WTC11 (cell line): ENCODE results near the gene LPP. TPM values are rescaled to one million over a fixed set of nuclear protein-coding genes. Genes with fewer than 3 reads are reported as not detected.

Source experiments
- ATAC-seq: fragments of 200-7000 bp; cut with Tn5 transposase; 2 replicates; pipeline ENCODE4 v1.10.0; 2021; ENCODE audit warnings: mild to moderate bottlenecking, moderate library complexity
- CTCF ChIA-PET: fragments of 300-600 bp; sonication (Branson Sonifier 250); formaldehyde crosslinking; loops from one replicate; lab custom pipeline; 2021; ENCODE audit warnings: antibody characterized with exemption; lab: Charles Lee
- POLR2A ChIA-PET: fragments of 350-600 bp; sonication (Branson Sonifier 250); formaldehyde crosslinking; loops from one replicate; lab custom pipeline; 2021; ENCODE audit warnings: antibody characterized with exemption; lab: Charles Lee
- DNase-seq: peaks from one replicate; pipeline ENCODE4 v3.0.0; 2021; ENCODE audit warnings: low spot score
- H3K27ac Mint-ChIP-seq: 2 replicates; pipeline ENCODE4 v1.8.0; 2021; ENCODE audit warnings: mixed read lengths
- H3K27me3 Mint-ChIP-seq: 2 replicates; pipeline ENCODE4 v1.8.0; 2021; ENCODE audit warnings: low read depth, mild to moderate bottlenecking, moderate library complexity, mixed read lengths
- H3K36me3 Mint-ChIP-seq: 2 replicates; pipeline ENCODE4 v1.8.0; 2021; ENCODE audit warnings: mixed read lengths
- H3K4me1 Mint-ChIP-seq: 2 replicates; pipeline ENCODE4 v1.8.0; 2022; ENCODE audit warnings: mixed read lengths
- H3K4me3 Mint-ChIP-seq: 2 replicates; pipeline ENCODE4 v1.8.0; 2021; ENCODE audit warnings: mild to moderate bottlenecking, moderate library complexity, mixed read lengths
- H3K9me3 Mint-ChIP-seq: 2 replicates; pipeline ENCODE4 v1.8.0; 2021; ENCODE audit warnings: mixed read lengths
- AFF4 ChIP-seq: sonication (generic); formaldehyde crosslinking; IDR thresholded peaks from 2 replicates; pipeline ENCODE4 v1.8.1; 2023; ENCODE audit warnings: mild to moderate bottlenecking, missing genetic modification reagents, borderline replicate concordance
- ARID4B ChIP-seq: sonication (generic); formaldehyde crosslinking; IDR thresholded peaks from 2 replicates; pipeline ENCODE4 v1.8.0; 2023; ENCODE audit warnings: missing genetic modification reagents, mild to moderate bottlenecking, borderline replicate concordance
- CBFB ChIP-seq: sonication (generic); formaldehyde crosslinking; IDR thresholded peaks from 2 replicates; pipeline ENCODE4 v1.8.1; 2022; ENCODE audit warnings: mild to moderate bottlenecking, low read depth, missing genetic modification reagents
- CREB1 ChIP-seq: sonication (generic); formaldehyde crosslinking; IDR thresholded peaks from 2 replicates; pipeline ENCODE4 v1.8.0; 2023; ENCODE audit warnings: mild to moderate bottlenecking, missing genetic modification reagents
- CREM ChIP-seq: sonication (generic); formaldehyde crosslinking; IDR thresholded peaks from 2 replicates; pipeline ENCODE4 v1.8.1; 2022; ENCODE audit warnings: mild to moderate bottlenecking, missing genetic modification reagents, moderate library complexity
- E2F4 ChIP-seq: sonication (generic); formaldehyde crosslinking; IDR thresholded peaks from 2 replicates; pipeline ENCODE4 v1.8.1; 2022; ENCODE audit warnings: low read depth, mild to moderate bottlenecking, moderate library complexity, missing genetic modification reagents, borderline replicate concordance
- EMX1 ChIP-seq: fragments of 250-450 bp; sonication (Bioruptor Pico); IDR thresholded peaks from 2 replicates; pipeline ENCODE4 v1.8.0; 2021; ENCODE audit warnings: mild to moderate bottlenecking
- ETV6 ChIP-seq: sonication (generic); formaldehyde crosslinking; IDR thresholded peaks from 2 replicates; pipeline ENCODE4 v1.8.1; 2022; ENCODE audit warnings: mild to moderate bottlenecking, missing genetic modification reagents
- GTF2I ChIP-seq: fragments of 250-450 bp; sonication (Bioruptor Pico); conservative IDR thresholded peaks from 2 replicates; pipeline ENCODE4 v1.4.0; 2021; ENCODE audit warnings: mild to moderate bottlenecking
- JUN ChIP-seq: sonication (generic); formaldehyde crosslinking; IDR thresholded peaks from 2 replicates; pipeline ENCODE4 v1.8.0; 2023; ENCODE audit warnings: mild to moderate bottlenecking, missing genetic modification reagents
- MYBL2 ChIP-seq: sonication (generic); formaldehyde crosslinking; IDR thresholded peaks from 2 replicates; pipeline ENCODE4 v1.8.1; 2023; ENCODE audit warnings: mild to moderate bottlenecking, moderate library complexity, missing genetic modification reagents
- NR2C2 ChIP-seq: sonication (generic); formaldehyde crosslinking; IDR thresholded peaks from 2 replicates; pipeline ENCODE4 v1.8.0; 2022; ENCODE audit warnings: mild to moderate bottlenecking, missing genetic modification reagents
- NR3C1 ChIP-seq: sonication (generic); formaldehyde crosslinking; conservative IDR thresholded peaks from 2 replicates; pipeline ENCODE4 v1.8.1; 2023; ENCODE audit warnings: low read depth, mild to moderate bottlenecking, missing genetic modification reagents
- OVOL2 ChIP-seq: fragments of 250-450 bp; sonication (Bioruptor Pico); IDR thresholded peaks from 2 replicates; pipeline ENCODE4 v1.9.0; 2021; ENCODE audit warnings: mild to moderate bottlenecking, borderline replicate concordance
- RELA ChIP-seq: sonication (generic); formaldehyde crosslinking; IDR thresholded peaks from 2 replicates; pipeline ENCODE4 v1.8.1; 2022; ENCODE audit warnings: missing genetic modification reagents, mild to moderate bottlenecking, borderline replicate concordance
- SP1 ChIP-seq: sonication (generic); formaldehyde crosslinking; conservative IDR thresholded peaks from 2 replicates; pipeline ENCODE4 v1.8.1; 2022; ENCODE audit warnings: missing genetic modification reagents
- USF1 ChIP-seq: sonication (generic); formaldehyde crosslinking; IDR thresholded peaks from 2 replicates; pipeline ENCODE4 v1.8.0; 2022; ENCODE audit warnings: mild to moderate bottlenecking, missing genetic modification reagents
- USF2 ChIP-seq: sonication (generic); formaldehyde crosslinking; IDR thresholded peaks from 2 replicates; pipeline ENCODE4 v1.8.1; 2023; ENCODE audit warnings: mild to moderate bottlenecking, missing genetic modification reagents, moderate library complexity
- ZBTB21 ChIP-seq: sonication (generic); formaldehyde crosslinking; IDR thresholded peaks from 2 replicates; pipeline ENCODE4 v1.8.1; 2023; ENCODE audit warnings: mild to moderate bottlenecking, missing genetic modification reagents, borderline replicate concordance
- ZBTB43 ChIP-seq: sonication (generic); formaldehyde crosslinking; IDR thresholded peaks from 2 replicates; pipeline ENCODE4 v1.8.1; 2023; ENCODE audit warnings: mild to moderate bottlenecking, missing genetic modification reagents
- ZNF121 ChIP-seq: sonication (generic); formaldehyde crosslinking; IDR thresholded peaks from 2 replicates; pipeline ENCODE4 v1.8.0; 2023; ENCODE audit warnings: missing genetic modification reagents
- ZNF416 ChIP-seq: fragments of 250-450 bp; sonication (Bioruptor Pico); IDR thresholded peaks from 2 replicates; pipeline ENCODE4 v1.9.0; 2021; ENCODE audit warnings: mild to moderate bottlenecking, inconsistent platforms
- total RNA-seq: library from RNA; stranded (reverse); gene quantifications from 3 replicates; pipeline ENCODE4 v1.2.3, GENCODE V29; 2021

The LPP gene
- total RNA-seq, 1 experiment from 2014 or later = 49.6 TPM

DNA sequence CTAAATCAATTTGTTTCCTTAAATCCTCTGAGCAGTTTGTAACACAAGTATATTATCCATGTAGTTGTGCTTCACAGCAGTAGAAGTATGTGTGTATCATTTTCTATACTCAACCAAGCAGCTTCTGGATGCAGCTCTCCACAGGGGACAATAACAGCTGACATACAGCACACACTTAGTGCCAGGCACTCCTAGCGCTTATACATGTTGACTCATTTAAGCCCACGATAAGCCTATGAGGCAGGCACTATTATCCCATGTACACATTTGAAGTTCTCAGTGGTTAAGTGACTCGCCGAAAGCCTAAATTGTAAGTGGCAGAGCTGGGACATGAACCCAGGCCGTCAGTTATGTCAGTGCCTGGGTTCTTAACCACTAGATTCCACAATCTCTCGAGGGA lies 20.3 kb upstream of the LPP start:
- DNase-seq (no peak), ATAC-seq (no peak)
- H3K27me3 Mint-ChIP-seq = no peaks in the 10 kb centered on the region
- H3K36me3 Mint-ChIP-seq = no peaks in the 10 kb centered on the region
- H3K4me3 Mint-ChIP-seq = no peak overlapping the region
- ChIA-PET POLR2A (no interaction called here), CTCF (no interaction called here)
- H3K27ac Mint-ChIP-seq = no peak overlapping the region
- peaks cover 10% of the 10 kb centered on the region for H3K4me1 Mint-ChIP-seq
- H3K9me3 Mint-ChIP-seq = peaks cover 8% of the 10 kb centered on the region
- TF ChIP-seq NR2C2 (CRISPR knock-in tag) = no peak

DNA sequence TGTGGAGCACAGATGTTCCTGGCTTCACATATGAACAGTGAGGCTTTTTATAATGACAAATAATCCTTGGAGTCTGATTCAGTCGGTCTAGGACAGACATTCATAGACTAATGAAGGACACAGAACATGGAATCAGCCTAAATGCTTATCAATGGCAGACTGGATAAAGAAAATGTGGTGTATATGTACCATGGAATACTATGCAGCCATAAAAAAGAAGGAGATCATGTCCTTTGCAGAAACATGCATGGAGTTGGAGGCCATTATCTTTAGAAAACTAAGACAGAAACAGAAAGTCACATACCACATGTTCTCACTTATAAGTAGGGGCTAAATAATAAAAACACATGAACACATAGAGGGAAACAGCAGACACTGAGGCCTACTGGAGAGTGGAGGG lies 19.9 kb upstream of the LPP start:
- no peak for DNase-seq
- Mint-ChIP-seq H3K36me3 (no peaks in the 10 kb centered on the region), H3K4me1 (peaks cover 11% of the 10 kb centered on the region), H3K27me3 (no peaks in the 10 kb centered on the region), H3K27ac (no peak overlapping the region), H3K9me3 (peaks cover 8% of the 10 kb centered on the region), H3K4me3 (no peak overlapping the region)
- no peak for ATAC-seq
- no peak for TF ChIP-seq ETV6 (CRISPR knock-in tag)
- no peak for TF ChIP-seq USF2 (CRISPR knock-in tag)
- TF ChIP-seq USF1 (CRISPR knock-in tag) = no peak
- TF ChIP-seq CBFB (CRISPR knock-in tag) = no peak
- TF ChIP-seq NR3C1 (CRISPR knock-in tag) = no peak
- TF ChIP-seq AFF4 (CRISPR knock-in tag) = no peak
- TF ChIP-seq JUN (CRISPR knock-in tag) = no peak
- TF ChIP-seq CREM = no peak
- TF ChIP-seq, all 79 proteins: peak for 0
- CTCF ChIA-PET = no interaction called here
- POLR2A ChIA-PET = no interaction called here

DNA sequence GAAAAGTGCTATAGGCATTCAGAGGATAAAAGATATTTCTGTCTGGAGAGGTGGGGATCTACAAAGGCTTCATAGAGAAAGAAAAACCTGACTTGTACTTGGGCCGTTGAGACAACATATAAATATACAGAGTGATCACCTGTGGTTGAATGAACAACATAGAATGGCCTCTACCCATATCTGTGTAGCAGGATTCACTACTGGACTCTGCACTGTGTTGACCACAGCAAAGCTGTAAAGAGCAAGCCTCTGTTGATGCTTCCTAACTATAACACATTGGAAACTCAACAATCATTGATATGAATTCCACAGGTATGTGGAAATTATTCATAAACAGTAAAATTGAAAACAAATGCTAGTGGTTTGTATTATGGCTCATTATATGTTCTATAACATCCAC lies 19.1 kb upstream of the LPP start:
- Mint-ChIP-seq H3K27me3 (no peaks in the 10 kb centered on the region), H3K36me3 (no peaks in the 10 kb centered on the region)
- TF ChIP-seq SP1 = no peak
- no peak for TF ChIP-seq CREB1 (CRISPR knock-in tag)
- no peak for TF ChIP-seq ARID4B (CRISPR knock-in tag)
- TF ChIP-seq RELA = no peak
- TF ChIP-seq ZBTB43 (CRISPR knock-in tag) = no peak
- no peak for TF ChIP-seq E2F4 (CRISPR knock-in tag)
- TF ChIP-seq ZNF121 (CRISPR knock-in tag) = no peak
- no peak for TF ChIP-seq ZBTB21 (CRISPR knock-in tag)
- TF ChIP-seq ZNF416 = no peak
- TF ChIP-seq OVOL2 (CRISPR knock-in tag) = no peak
- no peak for TF ChIP-seq EMX1
- no peak for TF ChIP-seq MYBL2 (CRISPR knock-in tag)
- TF ChIP-seq GTF2I = no peak

More for the DNA sequence above, 19.1 kb upstream of the LPP start:
- peaks cover 12% of the 10 kb centered on the region for H3K4me1 Mint-ChIP-seq
- no peak overlapping the region for H3K27ac Mint-ChIP-seq
- ChIA-PET CTCF (no interaction called here), POLR2A (no interaction called here)
- no peak for DNase-seq
- no peak overlapping the region for H3K4me3 Mint-ChIP-seq
- ATAC-seq = no peak
- H3K9me3 Mint-ChIP-seq = peaks cover 8% of the 10 kb centered on the region
